NCI-H1417 (cell line): ENCODE measurements around the gene GGPS1.
"Not testable (repeated sequence)": the region's sequence is repeated elsewhere in the genome, so short reads cannot be mapped to it uniquely, and the experiment has no call there.

Experiments
- DNase-seq, 3 experiments: peaks; one replicate each; lab custom pipeline; 2025; lab: John Stamatoyannopoulos, UW

The GGPS1 gene

DNA sequence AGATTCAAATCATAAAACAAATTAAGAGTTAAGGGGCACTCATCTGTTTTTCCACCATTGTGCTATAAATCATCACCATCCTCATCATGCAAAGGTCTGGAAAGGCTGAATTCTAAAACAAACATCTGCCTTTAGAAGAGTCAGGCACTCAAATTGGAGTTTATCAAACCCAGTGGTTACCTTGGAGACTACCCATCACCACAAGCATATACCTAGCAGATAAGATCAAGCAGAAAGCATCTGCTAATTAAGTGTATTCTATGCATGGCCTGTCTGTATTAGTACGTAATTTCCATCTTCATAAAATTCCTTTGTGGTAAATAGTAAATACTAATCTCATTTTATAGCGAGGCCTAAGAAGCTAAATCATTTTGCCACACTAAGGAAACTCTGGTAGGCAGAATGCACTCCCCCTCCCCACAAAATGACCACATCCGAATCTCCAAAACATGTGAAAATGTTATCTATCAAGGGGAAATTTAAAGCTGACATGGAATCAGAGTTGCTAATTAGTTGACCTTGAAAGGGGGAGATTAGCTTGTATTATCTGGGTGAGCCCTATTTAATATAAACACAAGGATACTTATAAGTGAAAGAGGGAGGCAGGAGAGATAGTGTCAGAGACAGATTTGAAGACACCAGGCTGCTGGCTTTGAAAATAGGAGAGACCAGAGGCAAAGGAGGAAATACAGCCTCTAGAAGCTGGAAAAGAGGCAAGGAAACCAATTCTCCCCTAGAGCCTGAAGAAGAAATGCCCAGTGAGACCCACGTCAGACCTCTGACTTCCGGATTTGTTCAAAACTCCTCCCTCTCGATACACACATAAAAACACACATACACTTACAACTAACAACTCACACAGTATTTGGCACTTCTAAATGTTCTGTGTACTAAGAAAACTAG is 23.6 kb upstream of the GGPS1 start:
- DNase-seq, result peak; percentile 9 to 69 (median 10)

DNA sequence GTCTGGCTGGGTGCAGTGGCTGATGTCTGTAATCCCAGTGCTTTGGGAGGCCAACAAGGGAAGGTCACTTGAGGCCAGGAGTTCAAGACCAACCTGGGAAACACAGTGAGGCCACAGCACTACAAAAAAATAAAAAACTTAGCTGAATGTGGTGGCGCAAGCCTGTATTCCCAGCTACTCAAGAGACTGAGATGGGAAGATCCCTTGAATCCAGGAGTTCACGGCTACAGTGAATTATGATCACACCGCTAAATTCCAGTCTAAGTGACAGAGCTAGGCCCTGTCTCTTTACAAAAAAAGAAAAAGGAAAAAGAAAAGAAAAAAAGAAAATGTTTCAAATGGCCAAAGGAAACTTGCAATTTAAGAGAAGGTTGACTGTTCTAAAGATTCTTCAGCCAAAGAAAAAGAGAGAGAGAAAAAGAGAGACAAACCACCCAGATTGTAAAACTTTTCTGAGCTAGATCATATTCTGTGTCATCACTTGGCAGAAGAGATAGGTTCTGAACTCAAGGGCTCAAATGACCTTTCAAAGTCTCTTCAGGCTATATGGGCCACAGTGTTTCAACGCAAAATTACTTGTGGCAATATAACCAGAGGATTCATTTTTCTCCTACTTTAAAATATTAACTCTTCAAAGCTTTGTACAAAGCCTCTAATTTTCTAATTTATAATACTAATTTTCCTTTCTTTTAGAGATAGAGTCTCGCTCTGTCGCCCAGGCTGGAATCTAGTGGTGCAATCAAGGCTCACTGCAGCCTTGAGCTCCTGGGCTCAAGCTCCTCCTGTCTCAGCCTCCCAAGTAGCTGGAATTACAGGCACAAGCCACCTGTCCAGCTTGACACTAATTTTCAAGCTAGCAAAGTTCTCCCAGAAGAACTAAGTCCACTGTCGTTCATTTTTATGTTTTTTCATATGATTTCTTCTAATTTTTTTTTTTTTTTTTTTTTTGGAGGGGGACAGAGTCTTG is 20.9 kb upstream of the GGPS1 start:
- DNase-seq, result no peak

DNA sequence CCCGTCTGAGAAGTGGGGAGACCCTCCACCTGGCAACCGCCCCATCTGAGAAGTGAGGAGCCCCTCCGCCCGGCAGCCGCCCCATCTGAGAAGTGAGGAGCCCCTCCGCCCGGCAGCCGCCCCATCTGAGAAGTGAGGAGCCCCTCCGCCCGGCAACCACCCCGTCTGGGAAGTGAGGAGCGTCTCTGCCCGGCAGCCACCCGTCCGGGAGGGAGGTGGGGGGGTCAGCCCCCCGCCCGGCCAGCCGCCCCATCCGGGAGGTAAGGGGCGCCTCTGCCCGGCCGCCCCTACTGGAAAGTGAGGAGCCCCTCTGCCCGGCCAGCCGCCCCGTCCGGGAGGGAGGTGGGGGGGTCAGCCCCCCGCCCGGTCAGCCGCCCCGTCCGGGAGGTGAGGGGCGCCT is 19.2 kb upstream of the GGPS1 start:
- DNase-seq, result not testable (repeated sequence)

DNA sequence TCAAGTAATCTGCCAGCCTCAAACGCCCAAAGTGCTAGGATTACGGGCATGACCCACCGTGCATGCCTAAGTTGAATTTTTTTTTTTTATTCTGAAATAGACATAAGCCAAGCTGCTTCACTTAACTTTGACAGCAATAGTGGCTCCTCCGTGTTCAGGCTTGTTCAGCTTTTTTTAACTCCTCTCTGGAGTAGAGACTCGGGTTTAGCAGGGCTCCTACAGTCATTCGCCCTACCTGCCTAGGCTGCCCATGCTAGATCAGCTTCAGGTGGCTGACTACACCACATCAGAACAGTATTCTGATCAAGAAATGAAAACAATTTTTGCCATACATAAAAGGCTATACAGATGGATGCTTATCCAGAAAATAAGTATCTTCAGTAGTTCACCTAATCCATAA is 15.1 kb upstream of the GGPS1 start:
- DNase-seq, result no peak

GRCh38 chr1:235313931-235314678 is 14.3 kb upstream of the GGPS1 start:
- DNase-seq, result no peak

DNA sequence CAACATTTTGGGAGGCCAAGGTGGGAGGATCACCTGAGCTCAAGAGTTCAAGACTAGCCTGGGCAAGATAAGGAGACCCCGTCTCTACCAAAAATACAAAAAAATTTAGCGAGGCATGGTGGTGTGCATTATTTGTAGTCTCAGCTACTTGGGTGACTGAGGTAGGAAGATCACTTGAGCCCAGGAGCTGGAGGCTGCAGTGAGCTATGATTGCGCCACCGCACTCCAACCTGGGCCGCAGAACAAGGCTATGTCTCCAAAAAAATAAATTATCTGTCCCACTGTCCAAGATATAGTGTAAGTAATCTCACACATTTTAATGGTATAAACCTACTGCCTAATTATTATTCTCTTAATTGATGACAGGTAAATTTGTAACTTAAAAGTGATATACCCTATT is 13.2 kb upstream of the GGPS1 start:
- DNase-seq, result no peak

DNA sequence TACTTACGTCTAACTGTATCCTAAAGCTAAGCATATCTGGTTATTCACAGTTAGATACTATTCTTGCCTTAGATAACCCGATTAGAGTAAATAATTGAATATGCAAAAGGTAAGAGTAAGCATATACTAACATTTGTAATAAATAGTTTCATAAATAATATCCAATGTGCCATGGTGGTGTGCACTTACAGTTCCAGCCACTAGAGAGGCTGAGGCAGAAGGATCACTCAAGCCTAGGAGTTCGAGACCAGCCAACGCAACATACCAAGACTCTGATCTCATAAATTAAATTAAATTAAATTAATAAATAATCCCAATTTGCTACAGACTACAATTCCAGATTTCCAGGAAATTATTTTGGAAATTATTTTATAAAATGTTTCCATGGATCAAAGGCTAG is 12.6 kb upstream of the GGPS1 start:
- DNase-seq, result no peak

DNA sequence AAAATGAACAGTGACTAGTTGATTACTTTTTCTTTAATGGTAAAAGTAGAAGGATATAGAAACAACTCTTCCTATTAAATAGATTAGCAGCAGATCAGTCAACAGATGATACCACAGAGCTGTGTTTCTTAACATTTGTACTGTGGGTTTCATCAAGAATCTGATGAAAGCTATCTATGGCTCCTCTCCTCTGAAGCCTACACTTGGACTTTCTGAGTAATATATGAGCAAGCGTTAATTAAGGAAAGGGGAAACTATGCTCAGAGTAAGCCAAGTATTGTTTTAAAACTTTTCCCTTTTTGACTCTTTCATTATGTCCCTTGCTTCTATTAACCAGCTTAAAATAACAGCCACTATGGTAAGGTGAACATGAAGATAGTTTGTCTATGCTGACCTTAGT is 11.2 kb upstream of the GGPS1 start:
- DNase-seq, result no peak

- no peak for DNase-seq
Observed at GRCh38 chr1:235319255-235319654, 9.1 kb upstream of the GGPS1 start.

- no peak for DNase-seq
Observed at GRCh38 chr1:235320521-235321179, 7.7 kb upstream of the GGPS1 start.

- no peak for DNase-seq
Observed at GRCh38 chr1:235324296-235324695, 4.1 kb upstream of the GGPS1 start.

GRCh38 chr1:235325139-235325538 is 3.2 kb upstream of the GGPS1 start:
- DNase-seq, result no peak

DNA sequence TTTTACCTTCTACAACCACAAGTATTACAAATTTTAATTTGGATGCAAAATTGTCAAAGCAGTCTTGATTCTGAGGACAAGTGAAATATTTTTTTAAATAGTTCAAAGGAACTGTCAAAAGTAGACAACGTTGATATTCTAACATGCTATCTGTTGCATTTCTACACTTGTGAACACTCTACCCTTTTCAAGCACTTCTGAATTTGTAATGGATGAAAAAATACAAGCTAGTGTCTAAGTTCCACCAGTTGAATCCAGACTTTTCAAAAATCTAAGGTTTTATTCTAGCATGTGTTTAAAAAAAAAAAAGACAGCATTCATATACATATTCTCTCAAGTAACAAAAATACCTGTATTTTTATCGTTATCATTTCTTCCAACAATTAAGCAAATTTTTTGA is 2.5 kb upstream of the GGPS1 start:
- DNase-seq, result no peak

- peak; percentile 4 to 77 (median 74) for DNase-seq
Observed at GRCh38 chr1:235326719-235327558, 1.4 kb upstream of the GGPS1 start.

- no peak for DNase-seq
Observed at GRCh38 chr1:235327559-235328270, 655 bp upstream of the GGPS1 start, which contains the start of gene ARID4B. Gene ARID4B, minus strand, starts transcription at chr1:235328179. Its CDS starts 1,260 bp downstream, at chr1:235326919.

GRCh38 chr1:235329139-235329902 is 951 bp downstream of the GGPS1 start:
- DNase-seq, result peak; percentile 22 to 85 (median 73)

DNA sequence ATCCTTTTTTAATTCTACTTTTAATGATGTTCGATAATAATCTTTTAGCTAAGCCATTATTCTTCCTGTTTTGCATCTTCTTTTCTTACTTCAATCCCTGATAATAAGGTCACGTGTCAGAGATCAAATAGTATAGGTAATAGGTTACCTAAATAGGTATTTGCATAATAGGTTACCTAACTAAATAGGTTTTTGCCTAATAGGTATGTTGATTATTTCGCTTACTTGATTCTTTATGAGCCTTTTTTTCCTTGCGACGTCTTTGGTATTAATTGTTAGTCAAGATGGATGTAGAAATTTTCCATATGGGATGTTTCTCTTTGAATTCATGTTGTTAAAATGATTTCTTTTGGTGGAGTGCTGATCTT is 2.5 kb downstream of the GGPS1 start:
- DNase-seq, result no peak

DNA sequence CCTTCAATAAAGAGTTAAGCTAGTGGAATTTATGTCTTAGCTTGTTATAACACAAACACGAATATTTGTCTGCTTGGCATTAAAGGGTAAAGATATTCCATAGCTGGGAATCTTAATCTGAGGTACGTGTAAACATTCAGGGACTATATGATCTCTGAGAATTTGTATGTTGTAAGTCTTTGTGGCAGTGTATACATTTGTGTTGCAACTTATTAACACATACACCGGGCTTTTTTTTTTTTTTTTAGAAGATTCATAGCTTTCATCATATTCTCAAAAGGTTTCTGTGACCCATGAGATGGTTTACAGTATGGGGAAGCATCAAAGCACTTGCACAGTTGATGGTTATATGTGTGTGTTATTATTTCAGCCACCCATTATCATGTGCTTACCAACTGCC is 3.0 kb downstream of the GGPS1 start:
- DNase-seq, result no peak

DNA sequence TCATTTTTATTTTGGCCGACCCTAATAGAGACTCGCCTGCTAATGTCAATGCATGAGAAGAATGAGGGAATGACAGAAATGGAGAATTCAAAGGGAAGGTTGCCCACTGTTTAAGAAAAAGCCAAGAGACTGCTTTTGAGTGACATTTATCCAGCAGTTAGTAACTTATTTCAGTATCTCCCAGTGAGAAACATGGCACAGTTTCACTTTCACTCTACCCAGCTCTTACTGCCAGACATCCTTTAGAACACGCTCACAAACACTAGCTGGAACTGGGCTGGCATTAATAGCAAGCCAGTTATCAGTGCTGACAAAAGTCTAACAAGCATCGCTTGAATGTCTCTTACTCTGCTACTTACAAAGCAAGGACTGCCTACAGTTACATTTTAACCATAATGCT is 8.5 kb downstream of the GGPS1 start:
- DNase-seq, result no peak
